HG03025 (cell line): ENCODE data around the gene TOX2.

ENCODE experiments used
- ATAC-seq: cut with Tn5 transposase; IDR thresholded peaks from one replicate; pipeline ENCODE4 v1.9.1; 2021; ENCODE audit warnings: mild to moderate bottlenecking, moderate library complexity; ENCODE audit not compliant: unreplicated experiment, low FRiP score

Gene TOX2

DNA sequence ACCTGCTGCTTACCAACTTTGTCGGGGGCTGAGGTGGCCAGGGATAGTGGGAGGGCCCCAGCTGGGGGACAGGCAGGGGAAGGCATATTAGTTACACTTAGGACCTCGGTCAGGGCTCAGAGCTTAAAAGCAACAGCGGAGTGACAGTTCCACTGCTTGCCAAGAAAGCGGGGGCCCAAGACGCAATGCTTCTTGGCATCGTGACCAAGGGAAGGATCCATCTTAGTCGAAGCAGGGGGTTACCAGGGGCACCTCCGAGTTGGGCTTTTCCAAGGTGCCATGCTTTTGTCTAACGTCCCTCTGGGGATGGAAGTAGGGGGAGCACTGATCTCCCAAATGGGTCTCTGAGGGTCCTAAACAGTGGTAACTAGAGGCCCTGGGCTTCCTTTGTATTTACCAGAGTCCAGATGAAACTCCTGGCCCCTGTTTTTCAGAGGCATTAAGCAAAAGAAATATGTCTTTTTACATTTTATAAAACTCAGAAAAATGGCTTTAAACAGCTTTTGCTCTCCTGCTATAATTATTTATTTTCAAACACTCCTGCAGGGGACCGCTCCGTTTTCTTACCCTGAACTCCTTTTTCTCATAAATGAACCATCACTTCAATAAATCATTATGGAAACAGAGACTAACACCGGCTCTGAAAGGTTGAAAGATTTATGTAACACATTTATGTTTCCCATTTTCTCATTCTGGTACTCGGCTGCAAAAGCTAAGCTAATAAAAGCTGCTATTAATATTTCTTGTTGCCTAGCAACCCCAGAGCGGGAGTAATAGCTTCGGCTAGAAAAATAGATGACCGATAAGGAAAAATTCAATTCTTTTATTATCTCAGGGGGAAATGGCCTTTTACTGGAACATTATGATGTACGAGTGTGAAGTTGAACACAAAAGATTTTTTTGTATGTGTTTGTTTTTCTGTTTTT, 100.4 kb downstream of the TOX2 start:
- no peak for ATAC-seq

DNA sequence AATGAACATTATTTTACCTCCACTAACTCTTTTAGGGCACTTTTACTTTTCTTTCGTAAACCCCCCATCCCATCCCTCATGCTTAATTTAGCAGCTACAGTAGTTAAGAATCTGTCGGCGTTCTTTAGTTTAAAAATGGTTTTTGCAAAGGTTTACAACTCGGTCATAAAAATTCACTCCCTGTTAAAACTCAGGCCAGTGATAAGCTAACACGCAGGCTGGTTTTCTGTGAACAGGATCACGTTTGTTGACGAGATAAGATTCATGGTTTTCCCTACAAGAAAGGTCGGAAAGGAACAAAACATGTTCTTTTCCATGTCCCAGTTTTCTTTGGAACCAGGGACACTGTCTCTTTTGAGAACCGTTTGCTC, 101.1 kb downstream of the TOX2 start:
- ATAC-seq, result no peak

DNA sequence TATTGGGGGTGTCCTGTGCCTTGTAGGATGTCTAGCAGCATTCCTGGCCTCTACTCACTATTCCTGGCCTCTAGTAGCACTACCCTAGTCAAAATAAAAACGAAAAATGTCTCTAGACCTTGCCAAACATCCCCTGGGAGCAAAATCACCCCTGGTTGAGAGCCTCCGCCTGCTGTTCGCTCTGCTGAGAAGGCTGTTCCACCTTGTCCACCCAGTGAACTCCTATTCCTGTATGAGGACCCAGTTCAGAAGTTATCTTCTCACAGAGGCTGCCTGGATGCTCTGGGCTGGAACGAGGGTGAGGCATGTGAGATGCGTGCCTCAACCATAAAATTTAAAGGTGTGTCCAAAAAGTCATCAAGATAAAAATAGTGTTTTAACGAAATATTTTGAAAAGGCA, 101.9 kb downstream of the TOX2 start:
- no peak for ATAC-seq

DNA sequence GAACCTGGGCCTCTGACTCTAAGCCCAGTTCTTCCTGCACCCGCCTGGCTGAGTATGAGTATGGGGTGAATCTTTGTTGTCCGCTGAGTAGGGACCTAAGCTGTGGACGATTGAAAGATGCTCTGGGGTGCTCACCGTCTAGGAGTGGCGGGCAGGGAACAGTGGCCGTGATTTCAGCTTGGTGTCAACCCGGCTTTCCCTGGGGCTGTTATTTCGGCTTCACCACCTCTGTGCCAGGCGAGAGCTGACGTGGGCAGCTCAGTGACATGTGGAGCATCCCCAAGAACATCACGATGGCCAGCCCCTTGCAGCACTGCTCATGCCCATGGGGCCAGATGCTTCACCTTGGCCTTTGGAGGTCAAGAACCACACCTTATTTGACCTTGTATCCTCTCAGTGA, 102.6 kb downstream of the TOX2 start:
- ATAC-seq, result no peak

DNA sequence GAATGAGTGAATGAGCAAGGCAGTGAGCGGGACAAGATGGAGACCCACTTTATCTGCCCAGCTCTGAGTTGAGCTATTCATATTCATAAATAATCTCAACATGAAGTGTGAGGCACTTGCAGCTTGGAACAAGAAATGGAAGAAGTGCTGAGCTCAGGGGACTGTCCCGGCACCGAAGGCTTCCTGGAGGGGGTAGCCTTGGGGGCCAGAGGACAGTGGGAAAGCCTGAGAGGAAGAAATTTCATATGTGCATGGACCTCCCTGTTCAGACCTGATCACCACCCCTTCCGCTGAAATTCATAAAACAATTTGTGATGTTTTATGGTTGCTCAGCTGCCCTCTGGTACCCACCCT, 103.2 kb downstream of the TOX2 start:
- no peak for ATAC-seq

DNA sequence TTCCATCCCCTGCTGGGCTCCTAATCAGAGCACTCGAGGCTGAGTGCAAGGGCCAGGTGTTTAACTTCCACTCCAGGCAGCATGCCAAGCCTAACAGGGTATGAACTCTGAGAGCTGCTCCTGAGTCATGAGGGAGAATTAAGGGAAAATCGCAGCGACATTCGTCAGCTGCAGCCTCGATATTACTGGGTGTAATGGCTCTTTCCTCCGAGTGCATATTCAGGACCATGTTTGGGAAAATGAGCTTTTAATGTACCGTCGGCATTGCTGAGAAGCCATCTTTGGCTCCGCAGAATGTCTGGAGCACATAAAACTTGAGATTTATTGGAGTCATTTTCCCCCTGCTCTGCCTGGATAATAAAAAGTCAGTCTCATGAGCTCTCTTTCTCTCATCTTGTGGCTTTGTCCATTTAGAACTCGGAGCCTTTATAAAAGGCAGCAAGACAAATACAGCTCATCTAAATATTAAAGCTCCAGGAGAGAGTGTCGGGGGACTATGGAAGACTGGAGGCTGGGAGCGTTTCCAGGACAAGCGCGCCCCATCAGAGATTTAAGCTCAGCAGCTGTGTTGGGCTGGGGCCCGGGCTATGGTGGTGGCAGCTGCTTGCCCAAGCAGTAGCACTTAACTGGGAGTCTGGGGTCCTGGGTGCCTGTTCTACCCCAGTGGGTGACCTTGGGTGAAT, 103.7 kb downstream of the TOX2 start:
- ATAC-seq, result no peak

DNA sequence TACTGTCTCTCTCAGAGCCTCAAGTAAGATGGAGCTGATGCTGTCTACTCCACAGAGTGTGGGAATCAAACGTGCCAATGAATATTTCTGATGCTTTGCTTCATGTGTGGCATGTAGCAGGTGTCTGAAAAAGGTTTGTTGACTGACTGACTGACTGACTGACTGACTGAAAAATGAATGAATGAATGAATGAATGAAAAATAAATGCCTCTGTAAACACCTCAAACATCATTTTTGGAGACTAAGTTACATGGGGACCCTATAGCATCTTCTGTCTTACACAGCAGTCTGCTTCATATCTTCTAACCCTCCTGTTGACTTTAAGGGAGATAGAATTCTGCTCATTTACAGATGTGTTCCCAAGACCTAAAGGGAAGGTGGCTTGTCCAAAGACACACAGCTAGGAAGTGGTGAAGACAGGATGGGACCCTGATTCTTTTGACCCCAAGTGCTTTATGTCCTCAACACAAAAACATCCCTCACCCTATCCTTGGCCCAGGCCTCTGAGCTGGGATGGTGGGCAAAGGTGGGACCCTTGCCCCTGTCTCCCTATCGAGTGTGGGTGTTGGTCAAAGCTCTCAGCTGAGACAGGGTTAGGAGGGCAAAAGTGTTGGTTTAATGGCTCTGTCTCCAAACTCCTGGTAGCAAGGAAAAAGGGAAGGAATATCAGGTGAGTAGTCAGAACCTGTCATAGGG, 104.4 kb downstream of the TOX2 start:
- no peak for ATAC-seq

DNA sequence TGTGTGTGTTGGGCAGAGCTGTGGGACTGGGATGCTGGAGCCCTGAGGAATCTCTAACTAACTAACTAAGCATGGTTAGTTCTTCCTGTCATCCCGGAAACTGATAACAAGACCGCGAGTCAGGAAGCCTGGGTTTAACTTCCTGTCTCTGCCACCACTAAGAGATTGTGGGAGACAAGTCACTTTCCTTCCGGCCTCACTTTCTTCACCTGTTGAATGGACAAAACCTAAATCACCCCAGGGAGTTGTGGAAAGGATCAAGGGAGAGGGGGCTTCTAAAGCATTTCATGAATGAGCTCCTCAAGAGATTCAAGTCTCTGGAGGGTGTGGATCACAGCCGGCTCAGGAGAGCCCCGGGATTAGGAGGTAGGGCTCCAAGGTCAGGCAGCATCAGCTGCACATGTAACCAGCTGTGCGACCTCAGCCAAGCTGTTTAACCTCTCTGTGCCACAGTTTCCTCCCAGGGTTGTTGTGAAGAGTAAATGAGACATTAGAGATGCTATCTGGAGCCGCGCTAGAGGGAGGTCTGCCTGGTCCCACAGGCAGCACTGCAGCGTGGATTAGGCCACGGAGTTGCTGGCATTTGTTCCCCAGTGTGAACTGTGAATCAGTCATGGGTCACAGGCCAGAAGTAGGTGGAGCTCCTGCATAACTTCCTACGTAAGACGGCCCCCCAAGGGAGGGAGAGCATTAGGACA, 105.1 kb downstream of the TOX2 start:
- no peak for ATAC-seq

DNA sequence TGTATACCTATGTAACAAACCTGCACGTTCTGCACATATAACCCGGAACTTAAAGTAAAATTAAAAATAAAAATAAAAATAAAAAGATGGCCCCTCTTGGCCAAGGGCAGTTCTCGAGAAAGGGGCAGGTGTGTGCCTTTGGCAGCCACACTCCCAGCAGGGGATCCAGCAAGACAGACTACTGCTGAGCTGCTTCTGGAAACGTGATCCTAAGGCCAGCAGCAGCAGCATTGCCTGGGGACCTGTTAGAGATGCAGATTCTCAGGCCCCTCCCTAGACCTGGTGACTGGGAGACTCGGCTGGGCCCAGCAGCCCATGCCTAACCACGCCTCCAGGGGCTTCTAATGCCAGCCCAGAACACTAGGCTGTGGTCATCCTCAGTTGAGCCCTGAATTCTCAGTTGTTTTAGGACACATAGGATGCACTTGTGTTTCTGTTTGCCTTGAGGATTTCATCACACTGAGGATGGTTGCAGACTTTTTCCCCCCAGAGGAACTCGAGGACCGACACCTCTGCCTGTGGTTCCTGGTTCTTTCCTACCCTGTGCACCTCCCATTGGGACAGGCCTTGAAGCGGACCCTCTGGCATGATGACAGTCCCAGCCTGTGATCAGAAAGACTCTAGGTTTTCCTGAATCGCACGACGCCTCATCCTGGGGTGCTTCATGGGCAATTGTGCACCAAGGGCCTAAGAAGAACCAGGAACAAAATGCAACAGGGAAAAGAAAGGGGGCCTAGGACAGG, 105.9 kb downstream of the TOX2 start:
- no peak for ATAC-seq

DNA sequence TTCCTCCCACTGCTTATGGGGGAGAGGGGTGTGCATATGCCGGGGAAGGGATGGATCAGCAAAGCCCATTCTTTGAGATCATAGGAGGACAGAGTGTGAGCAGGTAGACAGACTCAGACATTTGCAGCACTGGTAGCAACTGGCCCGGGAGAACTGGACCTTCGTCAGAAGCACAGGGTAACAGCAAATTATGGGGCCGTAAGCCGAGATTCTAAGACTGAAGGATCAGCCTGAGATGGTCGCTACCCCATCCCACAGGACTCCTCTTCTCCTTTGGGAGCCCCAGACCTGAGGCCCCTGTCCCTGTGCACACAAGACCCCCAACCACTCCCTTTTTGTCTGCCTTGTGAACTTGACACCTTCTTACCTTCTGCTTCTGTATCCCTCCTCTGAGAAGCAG, 106.5 kb downstream of the TOX2 start:
- no peak for ATAC-seq

DNA sequence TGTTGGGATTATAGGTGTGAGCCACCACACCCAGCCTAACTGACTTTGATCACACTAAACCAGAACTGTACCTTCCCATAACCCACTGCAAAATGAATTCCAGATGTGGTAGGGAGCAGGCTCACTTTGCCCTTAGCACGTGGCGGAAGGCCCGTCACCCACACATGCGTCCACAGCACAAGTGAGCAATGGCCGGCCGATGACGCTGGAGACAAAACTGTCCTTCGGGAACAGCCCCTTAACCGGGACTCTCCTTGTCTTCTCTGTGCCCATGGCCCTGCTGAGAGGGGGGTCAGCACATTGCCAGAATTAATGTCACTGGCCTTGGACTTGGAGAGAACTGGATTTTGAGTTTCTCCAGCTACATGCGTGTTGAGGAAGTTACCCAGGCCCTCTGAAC, 107.2 kb downstream of the TOX2 start:
- no peak for ATAC-seq

DNA sequence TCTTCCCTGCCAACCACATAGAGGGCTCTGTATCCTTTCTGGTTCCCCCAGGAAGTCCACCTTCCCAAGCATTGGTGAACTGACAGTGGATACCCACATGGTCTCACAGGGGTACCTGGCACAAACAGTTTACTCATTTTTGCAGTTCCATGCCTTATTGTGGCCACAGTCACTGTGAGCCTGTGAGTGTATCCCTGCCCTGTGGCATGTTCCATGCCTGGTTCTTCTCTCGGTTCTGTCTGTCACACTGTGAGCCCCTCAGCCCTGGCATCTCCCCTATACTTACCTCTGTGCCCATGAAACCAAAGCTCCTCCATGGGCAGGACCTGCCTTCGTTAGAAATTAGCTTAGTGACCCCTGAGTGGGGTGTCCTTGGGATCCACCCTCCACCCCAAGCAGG, 107.8 kb downstream of the TOX2 start:
- no peak for ATAC-seq

DNA sequence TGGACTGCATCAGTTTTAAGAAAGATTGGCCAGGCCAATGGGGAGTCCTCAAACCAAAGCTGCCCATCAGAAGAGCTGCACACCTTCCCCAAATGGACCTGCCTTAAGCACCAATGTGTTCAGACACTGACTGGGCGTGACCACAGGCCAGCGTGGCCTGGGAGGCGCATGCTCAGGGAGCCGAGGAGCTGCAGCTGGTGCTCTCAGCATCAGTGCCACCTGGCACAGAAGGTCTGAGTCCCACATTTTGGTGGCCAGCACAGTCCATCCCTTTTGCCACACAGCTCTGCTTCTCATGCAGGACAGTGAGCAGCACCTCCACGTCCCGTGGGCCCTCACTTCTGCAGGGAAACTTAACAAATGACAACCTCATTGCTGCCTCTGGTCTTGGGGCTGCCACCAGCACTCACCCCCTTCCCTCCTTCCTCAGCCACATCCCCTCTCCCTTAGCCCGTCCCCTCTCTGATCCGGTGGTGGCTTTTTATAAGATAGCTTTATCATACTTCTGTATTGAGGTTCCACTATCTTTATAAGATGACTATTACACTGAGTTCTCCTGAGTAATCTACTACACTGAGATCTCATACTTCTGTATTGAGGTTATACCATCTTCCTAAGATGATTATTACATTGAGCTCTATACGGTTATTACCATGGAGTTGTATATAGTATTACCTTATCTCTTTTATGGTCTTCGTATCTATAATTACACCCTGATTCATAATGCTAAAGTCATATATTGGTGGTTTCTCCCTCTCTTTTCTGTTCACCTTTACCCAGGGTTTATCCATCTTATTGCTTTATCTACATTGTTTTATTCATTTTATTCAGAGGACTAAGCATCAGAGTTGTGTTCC, 109.1 kb downstream of the TOX2 start:
- no peak for ATAC-seq

DNA sequence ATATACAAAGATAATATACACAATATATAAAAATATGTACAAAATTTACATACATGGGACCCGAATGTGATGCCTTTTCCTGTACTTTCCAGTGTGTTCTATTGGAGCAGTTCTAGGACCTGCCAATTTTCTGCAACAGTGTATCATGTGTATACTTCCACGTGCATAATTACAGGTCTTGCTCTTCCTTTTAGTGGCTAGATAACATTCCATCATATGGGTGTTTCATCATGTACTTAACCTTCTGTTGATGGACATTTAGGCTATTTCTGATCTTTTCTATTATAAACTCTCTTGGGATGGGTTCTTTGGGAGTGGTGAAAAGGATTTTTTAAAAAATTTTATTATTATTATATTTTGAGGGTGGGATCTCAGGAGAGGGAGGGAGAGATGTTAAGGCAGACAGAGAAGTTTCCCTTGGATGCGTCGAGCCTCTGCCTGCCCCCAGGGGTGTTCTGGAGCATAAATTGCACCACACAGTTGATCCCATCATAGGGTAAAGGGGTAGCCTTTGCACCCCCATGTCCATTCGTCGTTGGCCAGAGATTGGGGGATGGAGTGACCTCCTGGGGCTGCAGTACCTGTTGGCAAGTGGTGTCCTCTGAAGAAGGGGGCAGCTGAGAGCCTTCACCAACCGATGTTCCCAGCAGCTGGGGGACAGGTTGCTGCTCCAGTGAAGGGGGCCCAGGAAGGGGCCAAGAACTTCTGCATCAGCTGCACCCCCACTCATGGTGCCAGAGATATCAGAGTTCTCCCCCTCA, 110.3 kb downstream of the TOX2 start:
- no peak for ATAC-seq

DNA sequence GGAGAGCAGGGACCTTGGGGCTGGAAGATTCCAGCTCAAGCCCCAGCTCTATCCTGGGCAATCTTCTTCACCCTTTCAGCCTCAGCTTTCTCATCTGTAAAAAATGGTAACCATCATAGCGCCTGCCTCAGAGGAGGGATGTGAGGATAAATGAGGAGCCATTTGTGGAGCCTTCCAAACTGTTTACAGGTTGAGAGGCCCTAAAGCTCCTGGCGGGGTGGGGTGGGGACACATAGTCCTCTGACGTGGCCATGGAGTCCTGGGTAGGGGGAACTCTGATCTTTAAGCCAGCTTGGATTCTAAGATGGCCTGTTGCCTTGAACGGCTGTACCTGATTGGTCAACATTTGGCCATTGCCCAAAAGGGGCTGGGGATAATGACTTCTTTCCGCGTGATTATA, 111.1 kb downstream of the TOX2 start:
- no peak for ATAC-seq

DNA sequence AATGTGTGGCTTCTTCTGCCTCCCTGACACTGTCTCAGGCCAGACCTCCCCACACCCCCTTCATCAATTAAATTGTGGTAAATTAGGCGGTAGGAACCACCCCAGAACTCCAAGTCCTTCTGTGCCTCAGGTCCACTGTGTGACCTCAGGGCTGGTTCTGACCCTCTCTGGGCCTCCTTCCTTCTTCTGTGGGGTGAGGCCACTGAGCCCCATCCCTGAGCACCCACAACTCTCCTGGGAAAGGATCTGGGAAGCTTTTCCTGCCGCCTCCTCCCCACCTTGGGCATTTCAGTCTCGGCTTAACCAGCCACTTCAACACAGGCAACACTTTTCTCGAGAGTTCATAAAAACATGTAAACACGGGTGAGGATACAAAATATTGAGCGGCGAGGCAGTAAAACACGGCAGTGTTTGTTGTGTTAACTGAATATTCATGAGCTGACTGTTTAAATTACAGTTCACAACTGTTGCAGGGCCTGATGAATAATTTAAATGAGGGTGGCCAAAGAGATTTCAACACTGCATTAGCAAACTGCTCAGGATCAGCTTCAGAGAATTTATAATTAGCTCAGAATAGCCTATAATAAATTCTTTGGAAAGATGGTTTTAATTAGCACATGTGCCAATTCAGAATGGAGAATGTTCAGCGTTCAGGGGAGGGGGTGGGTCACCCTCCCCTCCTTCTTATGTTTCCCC, 112.1 kb downstream of the TOX2 start:
- ATAC-seq, result no peak

DNA sequence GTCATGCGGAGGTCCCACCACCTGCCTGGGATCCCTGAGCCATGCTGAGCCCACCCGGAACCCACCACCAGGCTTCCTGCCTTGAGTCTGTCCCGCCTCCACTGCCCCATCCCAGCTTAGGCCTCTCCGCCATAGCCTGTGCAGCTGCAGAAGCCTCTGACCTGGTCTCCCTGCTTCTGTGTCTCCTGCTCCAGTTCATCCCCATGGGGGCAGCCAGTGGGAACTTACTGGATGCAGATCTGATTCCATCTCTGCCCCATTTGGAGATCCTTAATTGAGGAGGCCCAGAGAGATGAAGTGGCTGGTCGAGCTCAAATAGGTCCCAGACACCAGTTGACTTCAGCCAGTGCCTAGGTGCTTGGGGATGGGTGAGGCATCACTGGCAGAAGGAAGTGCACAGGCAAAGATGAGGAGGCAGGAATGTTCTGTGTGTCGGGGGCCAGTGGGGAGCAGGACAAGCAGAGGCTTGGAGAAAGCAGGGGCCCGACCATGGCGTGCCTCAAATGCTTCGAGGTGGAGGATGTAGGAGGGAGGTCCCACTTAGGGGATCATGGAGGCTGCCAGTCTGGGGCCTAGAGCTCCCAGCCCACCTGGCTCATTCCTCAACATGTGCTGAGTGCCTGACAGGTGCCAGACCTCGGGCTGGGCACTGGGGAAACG, 112.8 kb downstream of the TOX2 start:
- ATAC-seq, result no peak
